ENCODE data around the gene DCP2. TPM values are rescaled to one million over a fixed set of nuclear protein-coding genes. Genes with fewer than 3 reads are reported as not detected.

DCP2 gene
- total RNA-seq, 4 donors from 2014 or later, result 11.3 to 45.5 (median 23.0) TPM

GRCh38 chr5:113034182-113034773 lies 57.7 kb downstream of the DCP2 start:
- 96% methylated on average over 13 of the region's 13 CpGs for WGBS
- H3K36me3 ChIP-seq, result peaks cover 40% of the 10 kb centered on the region
- TF ChIP-seq EP300 (IDR thresholded peaks at IDR 0.05) (no peak), POLR2A (IDR thresholded peaks at IDR 0.05) (no peak), POLR2AphosphoS5 (IDR thresholded peaks at IDR 0.05) (no peak)
- TF ChIP-seq, protein P1, sequence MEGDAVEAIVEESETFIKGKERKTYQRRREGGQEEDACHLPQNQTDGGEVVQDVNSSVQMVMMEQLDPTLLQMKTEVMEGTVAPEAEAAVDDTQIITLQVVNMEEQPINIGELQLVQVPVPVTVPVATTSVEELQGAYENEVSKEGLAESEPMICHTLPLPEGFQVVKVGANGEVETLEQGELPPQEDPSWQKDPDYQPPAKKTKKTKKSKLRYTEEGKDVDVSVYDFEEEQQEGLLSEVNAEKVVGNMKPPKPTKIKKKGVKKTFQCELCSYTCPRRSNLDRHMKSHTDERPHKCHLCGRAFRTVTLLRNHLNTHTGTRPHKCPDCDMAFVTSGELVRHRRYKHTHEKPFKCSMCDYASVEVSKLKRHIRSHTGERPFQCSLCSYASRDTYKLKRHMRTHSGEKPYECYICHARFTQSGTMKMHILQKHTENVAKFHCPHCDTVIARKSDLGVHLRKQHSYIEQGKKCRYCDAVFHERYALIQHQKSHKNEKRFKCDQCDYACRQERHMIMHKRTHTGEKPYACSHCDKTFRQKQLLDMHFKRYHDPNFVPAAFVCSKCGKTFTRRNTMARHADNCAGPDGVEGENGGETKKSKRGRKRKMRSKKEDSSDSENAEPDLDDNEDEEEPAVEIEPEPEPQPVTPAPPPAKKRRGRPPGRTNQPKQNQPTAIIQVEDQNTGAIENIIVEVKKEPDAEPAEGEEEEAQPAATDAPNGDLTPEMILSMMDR (IDR thresholded peaks at IDR 0.05), result no peak

GRCh38 chr5:113035096-113035495 lies 58.5 kb downstream of the DCP2 start:
- no peaks in the 10 kb centered on the region for H3K9me3 ChIP-seq
- no peak overlapping the region for H3K27ac ChIP-seq
- WGBS, result 76% methylated on average over 1 of the region's 1 CpG
- TF ChIP-seq EP300 (IDR thresholded peaks at IDR 0.05), result no peak
- no peak for TF ChIP-seq POLR2A (IDR thresholded peaks at IDR 0.05)
- TF ChIP-seq POLR2AphosphoS5 (IDR thresholded peaks at IDR 0.05), result no peak
- TF ChIP-seq, protein P1 (IDR thresholded peaks at IDR 0.05), result no peak
- no peaks in the 10 kb centered on the region for H3K27me3 ChIP-seq
- no peak for DNase-seq (ENCODE audit: low spot score in 2 of 2)
- H3K36me3 ChIP-seq, result peaks cover 45% of the 10 kb centered on the region
- H3K4me3 ChIP-seq, result no peak overlapping the region
- H3K4me1 ChIP-seq, result no peaks in the 10 kb centered on the region

More at GRCh38 chr5:113034182-113034773, 57.7 kb downstream of the DCP2 start:
- DNase-seq (ENCODE audit: low spot score in 2 of 2), result no peak
- Histone ChIP-seq H3K27me3 (no peaks in the 10 kb centered on the region), H3K27ac (no peak overlapping the region), H3K4me1 (no peaks in the 10 kb centered on the region), H3K9me3 (no peaks in the 10 kb centered on the region), H3K4me3 (no peak overlapping the region)

GRCh38 chr5:113036321-113036720 lies 59.7 kb downstream of the DCP2 start:
- H3K4me3 ChIP-seq, result no peak overlapping the region

DNA sequence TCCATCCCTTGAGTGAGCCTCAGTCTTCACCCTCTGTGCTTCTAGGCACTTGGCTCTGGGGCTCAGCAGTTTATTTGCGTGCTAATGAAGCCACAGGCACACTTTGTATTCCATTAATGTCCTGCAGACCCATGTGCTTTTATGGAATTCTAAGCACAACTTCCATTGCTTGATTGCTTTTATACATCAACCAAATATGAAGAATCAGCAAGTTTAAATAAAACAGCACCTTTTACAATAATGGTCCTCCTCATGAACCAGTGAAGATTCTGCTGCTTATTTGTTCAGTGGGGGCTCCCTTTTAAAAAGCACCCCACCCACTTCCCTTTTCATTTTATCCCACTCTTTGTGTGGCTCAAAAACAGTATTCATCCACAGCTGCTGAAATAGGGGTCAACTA lies 60.2 kb downstream of the DCP2 start:
- no peaks in the 10 kb centered on the region for H3K27me3 ChIP-seq
- no peaks in the 10 kb centered on the region for H3K9me3 ChIP-seq
- no peaks in the 10 kb centered on the region for H3K4me1 ChIP-seq
- no peak for DNase-seq (ENCODE audit: low spot score in 2 of 2)
- H3K36me3 ChIP-seq, result peaks cover 54% of the 10 kb centered on the region
- no peak for TF ChIP-seq POLR2A (IDR thresholded peaks at IDR 0.05)
- TF ChIP-seq, protein P1 (IDR thresholded peaks at IDR 0.05), result no peak
- no peak for TF ChIP-seq EP300 (IDR thresholded peaks at IDR 0.05)
- no peak for TF ChIP-seq POLR2AphosphoS5 (IDR thresholded peaks at IDR 0.05)
- H3K4me3 ChIP-seq, result no peak overlapping the region
- no peak overlapping the region for H3K27ac ChIP-seq
- 100% methylated on average over 1 of the region's 1 CpG for WGBS

More at GRCh38 chr5:113036321-113036720, 59.7 kb downstream of the DCP2 start:
- no peak for TF ChIP-seq EP300 (IDR thresholded peaks at IDR 0.05)
- no peak for TF ChIP-seq POLR2AphosphoS5 (IDR thresholded peaks at IDR 0.05)
- TF ChIP-seq POLR2A (IDR thresholded peaks at IDR 0.05), result no peak
- TF ChIP-seq, protein P1 (IDR thresholded peaks at IDR 0.05), result no peak
- DNase-seq (ENCODE audit: low spot score in 2 of 2), result no peak
- no peaks in the 10 kb centered on the region for H3K9me3 ChIP-seq
- no peaks in the 10 kb centered on the region for H3K27me3 ChIP-seq
- H3K27ac ChIP-seq, result no peak overlapping the region
- H3K36me3 ChIP-seq, result peaks cover 49% of the 10 kb centered on the region
- H3K4me1 ChIP-seq, result no peaks in the 10 kb centered on the region
- 96% methylated on average over 4 of the region's 4 CpGs for WGBS

- DNase-seq (ENCODE audit: low spot score in 2 of 2), result no peak
- TF ChIP-seq, protein P1 (IDR thresholded peaks at IDR 0.05), result no peak
- TF ChIP-seq POLR2AphosphoS5 (IDR thresholded peaks at IDR 0.05) (no peak), EP300 (IDR thresholded peaks at IDR 0.05) (no peak), POLR2A (IDR thresholded peaks at IDR 0.05) (no peak)
- 100% methylated on average over 1 of the region's 1 CpG for WGBS
- Histone ChIP-seq H3K9me3 (no peaks in the 10 kb centered on the region), H3K27me3 (no peaks in the 10 kb centered on the region), H3K36me3 (peaks cover 55% of the 10 kb centered on the region), H3K4me1 (no peaks in the 10 kb centered on the region), H3K27ac (no peak overlapping the region), H3K4me3 (no peak overlapping the region)
Observed at GRCh38 chr5:113038136-113038535, 61.5 kb downstream of the DCP2 start.

Data from suprapubic skin (tissue), 4 donors.